GM19193 (cell line): Measurements from ENCODE around the gene CHMP1B.

Experiments used
- POLR2A ChIP-seq: IDR thresholded peaks from 4 replicates; pipeline ENCODE4 v1.6.1; 2011; ENCODE audit not compliant: insufficient read depth, insufficient read length; ENCODE audit errors: extremely low read depth

Gene CHMP1B, protein sequence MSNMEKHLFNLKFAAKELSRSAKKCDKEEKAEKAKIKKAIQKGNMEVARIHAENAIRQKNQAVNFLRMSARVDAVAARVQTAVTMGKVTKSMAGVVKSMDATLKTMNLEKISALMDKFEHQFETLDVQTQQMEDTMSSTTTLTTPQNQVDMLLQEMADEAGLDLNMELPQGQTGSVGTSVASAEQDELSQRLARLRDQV

DNA sequence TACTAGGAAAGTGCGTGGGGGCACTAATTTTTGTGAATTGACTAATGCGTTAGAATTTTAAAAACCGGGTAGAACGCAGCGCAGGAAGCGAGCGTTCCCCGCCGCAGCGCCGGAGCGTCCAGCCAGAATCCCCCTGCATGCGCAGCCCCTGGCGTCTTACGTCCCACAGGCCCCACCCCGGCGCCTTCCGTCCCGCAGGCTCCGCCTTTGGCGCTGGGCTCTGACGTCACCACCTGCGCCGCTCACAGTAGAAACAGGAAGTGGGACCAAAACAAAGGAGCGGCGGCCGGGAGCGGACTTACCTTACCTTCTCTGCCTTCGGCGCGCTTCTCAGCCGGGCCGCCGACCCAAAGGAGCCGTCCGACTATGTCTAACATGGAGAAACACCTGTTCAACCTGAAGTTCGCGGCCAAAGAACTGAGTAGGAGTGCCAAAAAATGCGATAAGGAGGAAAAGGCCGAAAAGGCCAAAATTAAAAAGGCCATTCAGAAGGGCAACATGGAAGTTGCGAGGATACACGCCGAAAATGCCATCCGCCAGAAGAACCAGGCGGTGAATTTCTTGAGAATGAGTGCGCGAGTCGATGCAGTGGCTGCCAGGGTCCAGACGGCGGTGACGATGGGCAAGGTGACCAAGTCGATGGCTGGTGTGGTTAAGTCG, at the start of gene CHMP1B:
CHMP1B (plus strand) TSS at position 268 of the 660 bp plus-strand sequence; CDS start at position 367, 99 bp downstream.
- TF ChIP-seq POLR2A: peak; percentile 92

DNA sequence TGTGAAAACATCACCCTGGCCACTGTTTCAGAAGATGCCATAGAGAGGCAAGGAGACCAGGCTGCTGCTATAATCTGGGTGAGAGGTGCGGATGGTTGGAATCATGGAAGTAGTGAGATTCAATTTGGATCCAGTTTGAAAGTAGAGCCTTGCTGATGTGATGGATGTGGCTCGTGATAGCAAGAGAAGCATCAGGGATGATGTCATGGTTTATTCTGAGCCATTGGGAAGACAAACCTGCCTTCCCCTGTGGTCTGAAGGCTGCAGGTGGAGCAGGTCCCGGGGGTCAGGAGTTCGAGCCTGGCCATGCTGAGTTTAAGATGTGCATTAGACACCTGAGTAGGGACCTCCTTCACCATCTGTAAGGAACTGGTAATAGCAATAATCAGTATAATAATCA, 49.6 kb upstream of the CHMP1B start:
- no peak for TF ChIP-seq POLR2A

DNA sequence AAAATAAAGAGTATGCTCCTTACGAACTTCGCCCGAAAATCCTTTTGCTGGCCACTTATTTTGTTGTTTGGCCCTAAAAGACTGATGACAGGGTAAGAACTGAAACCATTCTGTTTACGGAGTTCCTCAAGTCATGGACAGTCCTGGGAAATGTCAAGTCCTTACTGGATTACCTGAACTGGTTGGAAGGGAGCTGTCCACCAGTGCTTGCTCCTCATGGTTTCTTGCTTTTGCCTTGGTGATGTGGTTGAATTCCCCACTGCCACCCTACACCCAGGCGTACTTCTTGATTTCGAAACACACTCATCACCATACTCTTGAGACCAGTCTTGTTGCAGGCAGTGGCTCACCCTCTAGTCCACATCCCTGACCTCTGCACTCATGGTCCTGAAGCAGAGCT, 49.1 kb upstream of the CHMP1B start:
- no peak for TF ChIP-seq POLR2A

DNA sequence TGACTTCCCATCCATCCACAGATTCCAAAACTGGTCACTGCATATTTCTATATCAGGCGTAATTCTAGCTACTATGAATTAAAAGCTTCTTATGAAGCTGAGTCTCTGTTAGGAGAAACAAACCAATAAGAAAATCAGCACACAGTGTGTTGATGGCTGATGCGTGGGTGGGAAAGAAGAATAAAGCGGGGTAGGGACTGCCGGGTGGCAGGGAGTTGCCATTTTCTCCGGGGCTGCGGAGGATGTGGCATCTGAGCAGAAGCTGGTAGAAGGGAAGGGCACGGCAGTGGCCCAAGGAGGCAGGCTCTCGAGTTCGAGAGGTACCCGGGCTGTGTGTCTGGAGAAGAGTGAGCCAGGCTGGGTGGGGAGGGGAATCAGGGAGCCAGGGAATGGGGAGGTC, 48.6 kb upstream of the CHMP1B start:
- no peak for TF ChIP-seq POLR2A

DNA sequence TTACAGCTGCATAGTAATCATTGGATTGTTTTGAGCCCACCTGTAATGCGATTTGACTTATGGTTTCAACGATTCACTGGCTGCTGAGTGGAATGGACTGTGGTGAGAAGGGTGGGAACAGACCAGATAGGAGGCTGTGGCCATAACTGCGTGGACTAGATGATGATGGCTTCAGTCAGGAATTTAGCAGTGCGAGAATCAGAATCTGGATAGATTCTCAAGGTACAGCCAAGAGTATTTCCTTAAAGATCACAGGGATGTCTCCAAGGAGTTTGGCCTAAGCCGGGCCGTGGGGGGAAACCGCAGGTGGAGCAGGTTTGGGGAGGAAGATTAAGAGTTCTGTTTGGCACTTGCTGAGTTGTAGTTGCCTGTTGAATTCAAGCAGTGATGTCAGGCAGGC, 44.0 kb upstream of the CHMP1B start:
- TF ChIP-seq POLR2A: no peak

DNA sequence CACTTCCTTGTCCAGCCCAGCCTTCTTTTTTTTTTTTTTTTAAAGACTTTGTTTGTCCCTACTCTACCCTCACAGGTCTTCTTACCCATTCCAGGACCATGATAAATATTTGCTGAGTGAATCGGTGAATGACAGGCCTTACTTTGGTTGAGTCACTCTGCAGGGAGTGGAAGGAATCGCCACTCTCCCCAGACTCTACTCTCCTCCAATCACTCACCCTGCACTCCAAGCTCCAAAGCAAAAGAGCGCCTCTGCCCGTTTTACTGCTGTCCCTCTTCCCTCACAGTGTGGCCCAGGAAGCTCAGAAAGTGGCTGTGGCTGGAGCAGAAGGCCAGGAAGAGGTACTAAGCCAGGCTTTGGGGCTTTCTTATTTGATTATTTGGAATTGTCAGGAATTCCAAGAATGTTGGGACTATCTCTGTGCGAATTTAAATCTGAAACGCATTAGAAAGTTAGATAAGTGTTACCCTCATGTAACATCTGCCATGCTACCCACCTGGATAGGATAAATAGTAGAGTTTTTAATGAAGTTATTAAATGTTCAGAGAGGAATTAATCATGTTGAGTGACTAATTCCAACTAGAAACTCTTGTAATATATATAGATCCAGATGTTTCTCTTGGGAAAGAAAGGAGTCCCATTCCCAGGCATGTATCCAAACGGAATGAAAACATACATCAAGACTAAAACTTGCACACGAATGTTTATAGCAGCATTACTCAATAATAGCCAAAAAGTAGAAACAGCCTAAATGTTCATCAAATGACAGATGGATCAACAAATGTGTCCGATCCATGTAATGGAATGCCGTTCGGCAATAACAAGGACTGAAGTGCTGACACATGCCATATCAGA, 43.0 kb upstream of the CHMP1B start:
- TF ChIP-seq POLR2A: no peak

DNA sequence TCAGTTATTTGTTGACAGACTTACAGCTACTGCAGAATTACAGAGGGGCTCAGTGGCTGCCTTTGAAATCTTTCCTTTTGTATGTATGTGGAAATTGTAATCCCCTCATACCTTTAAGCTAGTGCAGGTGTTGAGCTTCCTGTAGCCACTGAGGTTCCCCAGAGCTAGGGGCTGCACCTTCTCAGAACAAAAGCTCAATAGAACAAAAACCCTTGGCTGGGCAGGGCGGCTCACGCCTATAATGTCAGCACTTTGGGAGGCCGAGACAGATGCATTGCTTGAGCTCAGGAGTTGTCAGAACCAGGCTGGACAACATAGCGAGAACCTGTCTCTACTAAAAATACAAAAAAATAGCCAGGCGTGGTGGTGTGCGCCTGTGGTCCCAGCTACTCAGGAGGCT, 41.3 kb upstream of the CHMP1B start:
- no peak for TF ChIP-seq POLR2A

DNA sequence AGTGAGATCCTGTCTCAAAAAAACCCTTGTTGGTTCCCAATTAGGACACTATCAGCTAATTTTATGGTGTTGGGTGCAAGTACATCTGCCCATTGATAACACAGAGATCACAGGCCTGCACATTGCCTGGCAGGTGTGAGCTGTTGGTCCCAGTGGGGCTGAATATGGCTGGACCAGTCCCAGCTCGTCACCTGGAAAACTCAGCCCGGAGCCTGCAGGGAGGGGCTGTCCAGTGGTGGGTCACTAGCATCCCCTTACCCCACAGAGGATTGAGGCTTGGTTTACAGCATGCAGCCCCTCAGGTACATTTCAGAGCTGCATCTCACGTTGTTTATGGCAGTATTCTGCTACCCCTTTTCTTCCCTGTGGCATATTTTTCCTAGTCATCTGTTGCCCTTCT, 40.8 kb upstream of the CHMP1B start:
- no peak for TF ChIP-seq POLR2A

DNA sequence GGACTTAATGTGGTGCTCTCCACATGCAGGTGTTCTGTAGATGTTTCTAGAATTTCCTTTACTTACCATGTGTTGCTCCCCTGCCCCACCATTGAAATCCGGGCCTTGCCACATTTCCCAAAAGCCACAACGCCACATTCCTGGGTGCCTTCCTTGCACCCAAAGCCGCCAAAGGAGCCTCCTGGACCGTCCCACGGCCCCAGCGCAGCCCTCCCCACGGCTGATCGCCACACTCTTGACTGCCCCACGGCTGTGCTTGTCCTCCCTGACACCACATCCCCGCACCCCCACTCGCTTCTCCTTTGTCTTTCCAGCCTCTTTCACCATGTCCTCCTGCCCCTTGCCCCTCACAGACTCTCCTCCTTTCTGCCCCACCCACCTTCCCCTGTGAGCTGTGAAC, 40.2 kb upstream of the CHMP1B start:
- no peak for TF ChIP-seq POLR2A

DNA sequence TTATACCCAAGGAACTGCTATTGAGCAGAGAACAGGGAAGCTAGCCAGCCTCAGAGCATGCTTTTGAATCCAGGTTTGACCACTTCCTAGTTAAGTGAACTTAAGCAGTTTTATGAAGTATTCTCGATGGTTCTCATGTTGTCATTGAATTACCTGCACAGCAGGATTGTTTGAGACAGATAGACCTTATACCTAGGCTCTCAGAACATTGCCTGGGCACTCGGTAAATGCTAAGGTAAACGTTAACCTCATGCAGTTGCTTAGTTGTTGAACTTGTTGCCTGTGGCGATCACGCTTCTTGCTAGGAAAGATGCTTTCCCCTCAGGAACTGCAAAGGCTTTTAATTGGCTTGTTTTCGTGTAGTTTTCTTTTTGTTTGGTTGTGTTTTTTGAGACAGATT, 34.0 kb upstream of the CHMP1B start:
- no peak for TF ChIP-seq POLR2A

DNA sequence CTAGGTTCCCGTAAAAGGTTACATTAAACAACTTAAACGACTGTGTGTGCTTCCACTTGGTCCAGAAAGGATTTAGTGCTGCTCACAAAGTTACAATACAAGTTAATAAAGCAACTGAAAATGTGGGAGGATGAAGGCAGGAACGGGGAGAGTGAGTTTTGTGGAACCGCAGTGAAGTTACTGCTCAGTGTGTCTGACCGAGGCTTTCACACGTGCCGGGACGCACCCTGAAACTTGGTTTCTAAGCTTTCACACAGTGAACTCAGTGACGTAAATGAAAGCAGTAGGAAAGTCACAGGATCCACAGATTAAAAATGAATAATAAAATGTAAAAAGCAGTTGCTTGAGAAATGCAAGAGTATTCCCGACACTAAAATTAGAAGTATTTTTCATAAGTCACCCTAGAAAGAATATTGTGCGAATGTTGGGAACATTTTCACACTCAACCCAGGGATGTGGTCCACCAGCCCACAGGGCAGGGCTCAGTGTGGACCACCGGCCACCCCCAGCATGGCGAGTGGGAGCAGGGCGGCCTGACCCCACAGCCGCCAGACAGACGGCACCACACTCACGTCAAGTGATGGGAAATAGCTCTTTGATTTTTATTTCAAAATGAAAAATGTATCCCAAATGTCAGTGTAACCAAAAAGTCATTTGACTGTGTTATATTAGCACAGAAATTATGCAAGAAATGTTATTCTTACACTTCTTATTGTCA, 32.6 kb upstream of the CHMP1B start:
- TF ChIP-seq POLR2A: no peak

DNA sequence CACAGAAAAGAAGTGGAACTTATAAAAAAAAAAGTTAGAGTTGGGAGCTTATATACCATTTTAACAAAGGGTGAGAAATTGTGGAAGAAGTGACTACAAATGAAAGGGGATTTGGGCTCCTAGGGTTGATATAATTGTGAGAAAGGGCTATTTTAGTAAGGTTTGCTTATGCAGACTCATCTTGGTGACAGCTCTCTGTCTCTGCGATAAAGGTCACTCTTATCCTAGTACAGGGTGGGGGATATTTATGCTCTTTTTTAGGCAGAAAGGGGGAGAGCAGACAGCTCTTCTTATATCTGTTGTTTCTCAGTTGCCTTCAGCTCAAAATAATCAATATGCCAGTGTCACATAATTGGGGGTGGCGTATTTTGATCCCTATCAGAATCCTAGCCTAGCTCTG, 31.3 kb upstream of the CHMP1B start:
- no peak for TF ChIP-seq POLR2A

DNA sequence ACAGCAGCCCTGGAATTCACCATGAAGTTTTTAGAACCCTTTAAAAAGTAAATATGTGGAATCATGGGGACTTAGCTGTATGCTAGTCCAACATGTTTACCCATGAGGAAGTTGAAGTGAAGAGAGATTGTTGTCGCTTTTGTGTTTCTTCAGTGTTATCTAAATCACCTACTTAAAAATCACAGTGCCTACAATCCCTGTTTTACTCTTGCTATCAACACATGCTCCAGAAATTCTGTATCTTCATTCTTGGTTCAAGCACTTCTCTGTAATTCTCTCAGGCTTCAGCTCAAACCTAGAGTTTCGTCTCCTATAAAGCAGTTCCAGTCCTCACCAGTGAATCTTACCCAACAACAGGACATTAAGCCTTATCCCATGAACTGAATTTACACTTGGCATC, 30.5 kb upstream of the CHMP1B start:
- no peak for TF ChIP-seq POLR2A

DNA sequence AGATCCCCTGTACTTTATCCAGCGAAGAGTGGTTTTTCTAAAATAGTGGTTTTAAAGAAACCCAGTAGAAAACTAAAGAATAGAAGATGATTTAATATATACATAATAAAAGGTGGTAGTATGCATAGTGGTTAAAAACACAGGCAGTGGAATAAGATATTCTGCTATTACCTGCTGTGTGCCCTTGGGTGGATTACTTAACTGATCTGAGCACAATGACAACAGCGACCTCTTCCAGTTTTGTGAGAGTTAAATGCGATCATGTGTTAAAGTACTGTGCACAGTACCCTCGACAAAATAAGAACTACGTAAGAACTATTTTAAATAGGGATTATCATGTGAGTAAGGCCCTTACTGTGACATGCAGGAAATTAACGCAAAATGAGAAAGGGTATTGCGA, 30.0 kb upstream of the CHMP1B start:
- TF ChIP-seq POLR2A: no peak

DNA sequence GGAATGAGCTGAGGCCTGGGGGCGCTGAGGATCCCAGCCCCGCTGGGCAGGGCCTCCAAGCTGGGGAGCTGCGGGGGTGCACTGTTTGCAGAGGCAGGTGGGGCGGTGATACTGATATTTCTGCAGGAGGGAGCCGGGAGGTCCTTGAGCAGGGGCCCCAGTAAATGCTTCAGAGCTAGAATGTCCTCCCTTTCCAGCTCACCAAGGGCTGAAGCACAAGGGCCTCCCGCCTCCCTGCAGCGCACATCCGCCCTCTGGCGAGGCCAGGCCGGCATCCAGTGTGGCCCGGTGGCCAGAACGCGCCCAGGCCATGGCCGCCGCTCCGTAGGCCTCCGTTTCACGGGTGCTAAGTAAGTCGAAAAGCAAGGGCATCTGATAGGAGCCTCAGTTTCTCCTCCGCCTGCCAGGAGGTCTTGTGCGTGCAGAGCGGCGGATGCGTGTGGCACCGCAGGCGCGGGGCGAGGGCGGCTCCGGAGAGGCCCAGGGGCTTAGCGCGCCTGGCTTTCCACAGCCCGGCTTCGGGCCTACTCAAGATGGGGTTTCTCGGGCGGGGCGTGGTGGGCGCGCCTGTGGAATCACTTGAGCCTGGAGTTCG, 29.5 kb upstream of the CHMP1B start:
- TF ChIP-seq POLR2A: no peak
